Neural cell (in vitro differentiated cells): Measurements from ENCODE around the gene MALRD1.

Experiments used
- TAF1 ChIP-seq: IDR thresholded peaks from 2 replicates; pipeline ENCODE4 v1.6.1; 2012; ENCODE audit warnings: low read depth
- TF ChIP-seq, protein P1 (sequence below): IDR thresholded peaks from 2 replicates; pipeline ENCODE4 v1.6.1; 2012; ENCODE audit warnings: borderline replicate concordance
- TF ChIP-seq, protein P2 (sequence below): fragments of 450-650 bp; IDR thresholded peaks from 2 replicates; pipeline ENCODE4 v1.5.1; 2014; ENCODE audit warnings: antibody characterized with exemption, mild to moderate bottlenecking, moderate library complexity; ENCODE audit not compliant: poor library complexity, severe bottlenecking

- TF ChIP-seq, protein P1, sequence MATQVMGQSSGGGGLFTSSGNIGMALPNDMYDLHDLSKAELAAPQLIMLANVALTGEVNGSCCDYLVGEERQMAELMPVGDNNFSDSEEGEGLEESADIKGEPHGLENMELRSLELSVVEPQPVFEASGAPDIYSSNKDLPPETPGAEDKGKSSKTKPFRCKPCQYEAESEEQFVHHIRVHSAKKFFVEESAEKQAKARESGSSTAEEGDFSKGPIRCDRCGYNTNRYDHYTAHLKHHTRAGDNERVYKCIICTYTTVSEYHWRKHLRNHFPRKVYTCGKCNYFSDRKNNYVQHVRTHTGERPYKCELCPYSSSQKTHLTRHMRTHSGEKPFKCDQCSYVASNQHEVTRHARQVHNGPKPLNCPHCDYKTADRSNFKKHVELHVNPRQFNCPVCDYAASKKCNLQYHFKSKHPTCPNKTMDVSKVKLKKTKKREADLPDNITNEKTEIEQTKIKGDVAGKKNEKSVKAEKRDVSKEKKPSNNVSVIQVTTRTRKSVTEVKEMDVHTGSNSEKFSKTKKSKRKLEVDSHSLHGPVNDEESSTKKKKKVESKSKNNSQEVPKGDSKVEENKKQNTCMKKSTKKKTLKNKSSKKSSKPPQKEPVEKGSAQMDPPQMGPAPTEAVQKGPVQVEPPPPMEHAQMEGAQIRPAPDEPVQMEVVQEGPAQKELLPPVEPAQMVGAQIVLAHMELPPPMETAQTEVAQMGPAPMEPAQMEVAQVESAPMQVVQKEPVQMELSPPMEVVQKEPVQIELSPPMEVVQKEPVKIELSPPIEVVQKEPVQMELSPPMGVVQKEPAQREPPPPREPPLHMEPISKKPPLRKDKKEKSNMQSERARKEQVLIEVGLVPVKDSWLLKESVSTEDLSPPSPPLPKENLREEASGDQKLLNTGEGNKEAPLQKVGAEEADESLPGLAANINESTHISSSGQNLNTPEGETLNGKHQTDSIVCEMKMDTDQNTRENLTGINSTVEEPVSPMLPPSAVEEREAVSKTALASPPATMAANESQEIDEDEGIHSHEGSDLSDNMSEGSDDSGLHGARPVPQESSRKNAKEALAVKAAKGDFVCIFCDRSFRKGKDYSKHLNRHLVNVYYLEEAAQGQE = no peak
- TF ChIP-seq, protein P2, sequence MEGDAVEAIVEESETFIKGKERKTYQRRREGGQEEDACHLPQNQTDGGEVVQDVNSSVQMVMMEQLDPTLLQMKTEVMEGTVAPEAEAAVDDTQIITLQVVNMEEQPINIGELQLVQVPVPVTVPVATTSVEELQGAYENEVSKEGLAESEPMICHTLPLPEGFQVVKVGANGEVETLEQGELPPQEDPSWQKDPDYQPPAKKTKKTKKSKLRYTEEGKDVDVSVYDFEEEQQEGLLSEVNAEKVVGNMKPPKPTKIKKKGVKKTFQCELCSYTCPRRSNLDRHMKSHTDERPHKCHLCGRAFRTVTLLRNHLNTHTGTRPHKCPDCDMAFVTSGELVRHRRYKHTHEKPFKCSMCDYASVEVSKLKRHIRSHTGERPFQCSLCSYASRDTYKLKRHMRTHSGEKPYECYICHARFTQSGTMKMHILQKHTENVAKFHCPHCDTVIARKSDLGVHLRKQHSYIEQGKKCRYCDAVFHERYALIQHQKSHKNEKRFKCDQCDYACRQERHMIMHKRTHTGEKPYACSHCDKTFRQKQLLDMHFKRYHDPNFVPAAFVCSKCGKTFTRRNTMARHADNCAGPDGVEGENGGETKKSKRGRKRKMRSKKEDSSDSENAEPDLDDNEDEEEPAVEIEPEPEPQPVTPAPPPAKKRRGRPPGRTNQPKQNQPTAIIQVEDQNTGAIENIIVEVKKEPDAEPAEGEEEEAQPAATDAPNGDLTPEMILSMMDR = no peak
- no peak for TF ChIP-seq TAF1
These were observed 48.5 kb downstream of the MALRD1 start for GRCh38 chr10:19097151-19097550.
